ENCODE measurements around the gene TCEAL9. TPM values are rescaled to one million over a fixed set of nuclear protein-coding genes. Genes with fewer than 3 reads are reported as not detected.
A peak's percentile ranks its signal among the peaks of the same experiment; 100 is the strongest.

Gene TCEAL9
- total and polyA plus RNA-seq, 2 of the 8 experiments (the other 6 are each of a cell fraction or from before 2014, with no cell fraction given): 22.2 to 36.8 TPM

DNA sequence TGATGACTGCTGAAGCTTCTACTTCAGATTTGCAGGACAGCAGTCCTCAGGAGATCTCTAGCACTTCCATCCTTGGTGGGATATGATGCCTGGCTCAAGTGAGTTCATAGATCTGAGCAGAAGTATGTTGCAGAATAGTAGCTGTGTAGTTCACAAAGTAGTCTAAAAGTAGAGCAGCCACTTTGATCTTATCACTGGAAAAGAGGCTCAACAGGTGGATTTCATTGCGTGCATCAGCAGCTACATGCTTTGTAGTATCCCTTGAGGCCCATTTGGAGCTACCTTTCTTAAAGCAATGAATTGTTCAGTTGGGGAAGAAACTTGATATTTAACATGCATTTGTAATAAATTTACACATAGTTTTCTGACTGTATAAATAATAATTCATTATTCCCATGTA is 50.0 kb downstream of the TCEAL9 start:
- H2AFZ ChIP-seq (ENCODE audit: low read length): no peak overlapping the region
- no peak overlapping the region for H3K14ac ChIP-seq (ENCODE audit: insufficient read length)
- no peak overlapping the region for H2BK15ac ChIP-seq (ENCODE audit: low read length)
- H2BK5ac ChIP-seq (ENCODE audit: low read depth, low read length): no peak overlapping the region
- peaks cover 0 to 4% (median 1%) of the 10 kb centered on the region in 4 experiments; a peak in 3 of 7 replicates for H3K27me3 ChIP-seq (replicated peaks in 1 of 4; ENCODE audit: control insufficient read depth in 3 of 4, extremely low read depth in 1 of 4, insufficient read depth in 3 of 4, low read length in 3 of 4)
- no peaks in the 10 kb centered on the region for H3K79me1 ChIP-seq (ENCODE audit: low read depth, low read length)
- POLR2A ChIA-PET (ENCODE audit: partially characterized antibody): interaction anchor here (3.9 kb wide), 1 partner anchor 50 kb away, joined by 12 read pairs; the partner anchor contains the start of gene TCEAL9
- no peaks in the 10 kb centered on the region for H3K23me2 ChIP-seq (ENCODE audit: low read depth, low read length)
- no peak overlapping the region for H3K4me3 ChIP-seq (ENCODE audit: extremely low read depth in 1 of 4, insufficient read depth in 2 of 4, low read depth in 3 of 4, low read length in 4 of 4)
- H3K79me2 ChIP-seq (ENCODE audit: control insufficient read depth in 1 of 2, insufficient read depth in 2 of 2, low read length in 2 of 2): no peaks in the 10 kb centered on the region; a peak in 2 of 4 replicates
- H3K9ac ChIP-seq (replicated peaks in 1 of 4; ENCODE audit: extremely low read depth in 1 of 4, low read depth in 3 of 4, low read length in 3 of 4): no peak overlapping the region
- FAIRE-seq: no peak
- no peak overlapping the region for H3K56ac ChIP-seq (replicated peaks; ENCODE audit: insufficient read length, low read depth, low read length)
- no peak overlapping the region for H2BK120ac ChIP-seq (replicated peaks; ENCODE audit: low read depth, low read length)
- 0 out of 4 replicates have a peak overlapping the region, but pooled peaks of 1 of the 2 experiments have one; percentile 83 for H3K4me2 ChIP-seq (ENCODE audit: insufficient read depth in 1 of 2, low read depth in 2 of 2, low read length in 2 of 2)
- peaks cover 0 to 3% (median 1%) of the 10 kb centered on the region in 4 experiments; a peak in 2 of 8 replicates for H3K36me3 ChIP-seq (ENCODE audit: control insufficient read depth in 2 of 4, insufficient read depth in 4 of 4, low read length in 3 of 4)
- H3K9me3 ChIP-seq (ENCODE audit: insufficient read depth in 2 of 2, low read depth in 1 of 2, low read length in 1 of 2): no peaks in the 10 kb centered on the region
- no peaks in the 10 kb centered on the region for H4K20me1 ChIP-seq (replicated peaks in 1 of 2; ENCODE audit: control insufficient read depth in 1 of 2, insufficient read depth in 2 of 2, low read length in 2 of 2)
- TF ChIP-seq GTF2F1 (IDR thresholded peaks at IDR 0.05; ENCODE audit: borderline replicate concordance, low read depth, low read length) (no peak), MAFK (IDR thresholded peaks at IDR 0.05; ENCODE audit: low read depth, low read length) (no peak), KDM4A (IDR thresholded peaks at IDR 0.05; ENCODE audit: low read depth, low read length, severe bottlenecking) (no peak), CTBP2 (IDR thresholded peaks at IDR 0.05; ENCODE audit: borderline replicate concordance, insufficient read depth, insufficient read length, low read length) (no peak), NANOG (IDR thresholded peaks at IDR 0.05; ENCODE audit: insufficient read depth, low read depth, low read length, poor library complexity, severe bottlenecking) (no peak), RXRA (IDR thresholded peaks at IDR 0.05; ENCODE audit: insufficient read depth, low read depth, low read length) (no peak), SRF (IDR thresholded peaks at IDR 0.05; ENCODE audit: low read depth, low read length) (no peak), CREB1 (IDR thresholded peaks at IDR 0.05) (no peak), KDM1A (IDR thresholded peaks at IDR 0.05; ENCODE audit: borderline replicate concordance, low read length) (no peak), RNF2 (IDR thresholded peaks at IDR 0.05; ENCODE audit: borderline replicate concordance, low read depth, low read length, missing control alignments, poor library complexity, severe bottlenecking) (no peak), SP2 (IDR thresholded peaks at IDR 0.05; ENCODE audit: low read length) (no peak), EZH2 (IDR thresholded peaks at IDR 0.05; ENCODE audit: low read depth, low read length, severe bottlenecking) (no peak)
- no peak overlapping the region for H4K91ac ChIP-seq (replicated peaks; ENCODE audit: insufficient read length, low read length)
- H3K27ac ChIP-seq (ENCODE audit: low read depth, low read length): no peak overlapping the region
- no peak overlapping the region for H4K8ac ChIP-seq (ENCODE audit: extremely low read depth, insufficient read depth, low read length)
- CTCF ChIA-PET (ENCODE audit: partially characterized antibody): no interaction called here
- H2BK12ac ChIP-seq (ENCODE audit: low read depth, low read length): no peak overlapping the region
- no peak overlapping the region for H3K18ac ChIP-seq (ENCODE audit: extremely low read depth, low read length)
- no peaks in the 10 kb centered on the region for H3K4me1 ChIP-seq (replicated peaks in 1 of 4; ENCODE audit: control insufficient read depth in 3 of 4, insufficient read depth in 4 of 4, low read length in 3 of 4)
- H3K23ac ChIP-seq (ENCODE audit: insufficient read length): no peak overlapping the region
- no CpG with 5 or more reads among the region's 1 CpG for WGBS, 2 experiments (ENCODE audit: extremely low coverage in 1 of 2, insufficient coverage in 1 of 2, insufficient read length in 1 of 2, insufficient replicate concordance in 2 of 2, low coverage in 1 of 2, low lambda C conversion rate in 2 of 2, missing lambda C conversion rate in 1 of 2)
- H2BK20ac ChIP-seq (ENCODE audit: low read length): no peak overlapping the region
- DNase-seq (ENCODE audit: low read depth in 1 of 2, low spot score in 2 of 2): no peak
- H2AK5ac ChIP-seq (ENCODE audit: low read depth, low read length): no peak overlapping the region
- H3K4ac ChIP-seq (replicated peaks; ENCODE audit: insufficient read length, low read depth, low read length): no peak overlapping the region
- H4K5ac ChIP-seq (ENCODE audit: insufficient read length, low read depth, low read length): no peak overlapping the region
